Measurements from ENCODE around the gene RTN4R. TPM values are rescaled to one million over a fixed set of nuclear protein-coding genes. Genes with fewer than 3 reads are reported as not detected.

The RTN4R gene
- total and polyA plus RNA-seq, 11 donors = 0.53 to 2.6 (median 1.4) TPM

GRCh38 chr22:20240447-20240764 is 27.7 kb downstream of the RTN4R start:
- 40 to 62% (median 46%) methylated on average over 14 of the region's 14 CpGs for WGBS, 4 donors
- Histone ChIP-seq H3K4me1 (peaks cover 8 to 63% (median 56%) of the 10 kb centered on the region in 12 donors), H3K36me3 (no peaks in the 10 kb centered on the region), H3K9me3 (no peaks in the 10 kb centered on the region), H3K4me3 (peak overlapping the region in 2 of 12 donors; percentile 14 to 26), H3K27ac (peak overlapping the region; percentile 39 to 94 (median 83)), H3K27me3 (no peaks in the 10 kb centered on the region)
- intact Hi-C loops (cut with DNase I) = loop anchor here in 2 of 10 donors (2.0 kb wide), 1 partner anchor 26 kb away; no protein-coding TSS in a partner anchor
- ATAC-seq (peak in 1 of 4 donors; percentile 55), DNase-seq (peak in 4 of 5 donors; percentile 42 to 82 (median 71))
- TF ChIP-seq CTCF (IDR thresholded peaks at IDR 0.05) (no peak), POLR2A (IDR thresholded peaks at IDR 0.05) (no peak)

GRCh38 chr22:20239676-20240446 is 28.3 kb downstream of the RTN4R start:
- WGBS, 4 donors = 50 to 65% (median 61%) methylated on average over 4 to 9 of the region's 9 CpGs
- Histone ChIP-seq H3K27ac (peak overlapping the region; percentile 39 to 94 (median 83)), H3K9me3 (no peaks in the 10 kb centered on the region), H3K4me3 (peak overlapping the region in 8 of 12 donors; percentile 14 to 44 (median 24)), H3K36me3 (no peaks in the 10 kb centered on the region), H3K4me1 (peaks cover 8 to 63% (median 54%) of the 10 kb centered on the region in 12 donors), H3K27me3 (no peaks in the 10 kb centered on the region)
- TF ChIP-seq CTCF (IDR thresholded peaks at IDR 0.05) = no peak
- no peak for TF ChIP-seq POLR2A (IDR thresholded peaks at IDR 0.05)
- DNase-seq (no peak), ATAC-seq (no peak)
- intact Hi-C loops (cut with DNase I) = loop anchor here in 3 of 10 donors (1.0 to 5.0 kb wide), 4 partner anchors 27 to 63 kb away; no protein-coding TSS in a partner anchor

- Histone ChIP-seq H3K27me3 (no peaks in the 10 kb centered on the region), H3K36me3 (no peaks in the 10 kb centered on the region), H3K4me1 (peaks cover 8 to 55% (median 49%) of the 10 kb centered on the region in 12 donors), H3K9me3 (no peaks in the 10 kb centered on the region), H3K27ac (peak overlapping the region; percentile 52 to 94 (median 83)), H3K4me3 (peak overlapping the region in 9 of 12 donors; percentile 7 to 44 (median 22))
- 8 to 36% (median 23%) methylated on average over 34 to 35 of the region's 35 CpGs for WGBS, 4 donors
- intact Hi-C loops (cut with DNase I) = loop anchor here in 3 of 10 donors (1.0 to 5.0 kb wide), 4 partner anchors 32 to 82 kb away; no protein-coding TSS in a partner anchor
- DNase-seq (peak in 4 of 5 donors; percentile 70 to 79 (median 78)), ATAC-seq (peak; percentile 22 to 85 (median 44))
- TF ChIP-seq CTCF (IDR thresholded peaks at IDR 0.05) (peak in 1 of 12 donors; percentile 15), POLR2A (IDR thresholded peaks at IDR 0.05) (peak in 1 of 2 donors; percentile 19)
These were observed 29.0 kb downstream of the RTN4R start for GRCh38 chr22:20238901-20239675.
